Stimulated activated CD8-positive, alpha-beta memory T cell treated with anti-CD3 and anti-CD28 coated beads, Interleukin-2, amount 100 ng/mL, for 48 hours (primary cell): Measurements from ENCODE around the gene DUSP9.

Source experiments
- DNase-seq, 2 donors: peaks; one replicate each; pipeline ENCODE4 v3.0.0-alpha.2; 2020; ENCODE audit warnings: low read depth in 2 of 2

The DUSP9 gene

GRCh38 chrX:153637121-153638040, 9.6 kb upstream of the DUSP9 start:
- DNase-seq = no peak

GRCh38 chrX:153638041-153638371, 9.0 kb upstream of the DUSP9 start:
- DNase-seq = no peak

GRCh38 chrX:153638436-153639176, 8.4 kb upstream of the DUSP9 start:
- no peak for DNase-seq

GRCh38 chrX:153639177-153640044, 7.6 kb upstream of the DUSP9 start:
- no peak for DNase-seq

GRCh38 chrX:153640045-153640686, 6.8 kb upstream of the DUSP9 start:
- no peak for DNase-seq

GRCh38 chrX:153640736-153641575, 6.0 kb upstream of the DUSP9 start:
- no peak for DNase-seq

GRCh38 chrX:153641627-153642026, 5.4 kb upstream of the DUSP9 start:
- no peak for DNase-seq

- DNase-seq = no peak
Observed at GRCh38 chrX:153642051-153642654, 4.8 kb upstream of the DUSP9 start.

GRCh38 chrX:153642655-153643430, 4.2 kb upstream of the DUSP9 start:
- DNase-seq = no peak

- DNase-seq = no peak
Observed at GRCh38 chrX:153643431-153644351, 3.3 kb upstream of the DUSP9 start.

- DNase-seq = no peak
Observed at GRCh38 chrX:153644356-153645125, 2.5 kb upstream of the DUSP9 start.

GRCh38 chrX:153645151-153645550, 1.9 kb upstream of the DUSP9 start:
- DNase-seq = no peak

- DNase-seq = no peak
Observed at GRCh38 chrX:153645921-153646488, 998 bp upstream of the DUSP9 start.

GRCh38 chrX:153647461-153648357, 706 bp downstream of the DUSP9 start:
- DNase-seq = no peak

GRCh38 chrX:153648358-153649177, 1.6 kb downstream of the DUSP9 start:
- DNase-seq = no peak
